ENCODE data around the gene TNRC6A.

The TNRC6A gene

DNA sequence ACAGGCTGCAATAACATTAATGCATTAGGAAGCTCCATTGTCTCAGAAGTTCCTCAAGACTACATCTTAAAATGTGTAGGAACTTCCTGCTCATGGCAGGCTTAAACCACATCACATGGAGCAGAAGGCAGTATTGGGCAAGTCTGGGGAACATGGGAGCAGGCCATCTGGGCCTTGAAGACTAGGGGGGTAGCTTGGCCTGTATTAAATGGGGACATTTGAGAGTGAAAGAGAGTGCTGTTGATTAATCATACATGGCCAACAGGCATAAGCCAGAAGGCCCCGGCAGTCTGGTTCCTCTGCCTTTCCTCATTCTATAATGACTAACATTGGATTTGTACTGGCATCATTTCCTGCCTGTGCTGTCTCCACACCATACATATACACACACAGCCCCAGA, 91.1 kb downstream of the TNRC6A start:
- H3K4me3 ChIP-seq (ENCODE audit: low read length) = no peak overlapping the region
- TF ChIP-seq CTCF (conservative IDR thresholded peaks at IDR 0.05; ENCODE audit: low read depth, low read length) = no peak
- no peak for DNase-seq (ENCODE audit: low read depth)

- H3K4me3 ChIP-seq (ENCODE audit: low read length) = no peak overlapping the region
- no peak for DNase-seq (ENCODE audit: low read depth)
- TF ChIP-seq CTCF (conservative IDR thresholded peaks at IDR 0.05; ENCODE audit: low read depth, low read length) = no peak
Observed at GRCh38 chr16:24821129-24821528, 91.7 kb downstream of the TNRC6A start.

GRCh38 chr16:24822542-24822941, 93.1 kb downstream of the TNRC6A start:
- no peak overlapping the region for H3K4me3 ChIP-seq (ENCODE audit: low read length)
- DNase-seq (ENCODE audit: low read depth) = no peak
- TF ChIP-seq CTCF (conservative IDR thresholded peaks at IDR 0.05; ENCODE audit: low read depth, low read length) = no peak

- no peak overlapping the region for H3K4me3 ChIP-seq (ENCODE audit: low read length)
- DNase-seq (ENCODE audit: low read depth) = no peak
- no peak for TF ChIP-seq CTCF (conservative IDR thresholded peaks at IDR 0.05; ENCODE audit: low read depth, low read length)
Observed at GRCh38 chr16:24822974-24823373, 93.5 kb downstream of the TNRC6A start.

DNA sequence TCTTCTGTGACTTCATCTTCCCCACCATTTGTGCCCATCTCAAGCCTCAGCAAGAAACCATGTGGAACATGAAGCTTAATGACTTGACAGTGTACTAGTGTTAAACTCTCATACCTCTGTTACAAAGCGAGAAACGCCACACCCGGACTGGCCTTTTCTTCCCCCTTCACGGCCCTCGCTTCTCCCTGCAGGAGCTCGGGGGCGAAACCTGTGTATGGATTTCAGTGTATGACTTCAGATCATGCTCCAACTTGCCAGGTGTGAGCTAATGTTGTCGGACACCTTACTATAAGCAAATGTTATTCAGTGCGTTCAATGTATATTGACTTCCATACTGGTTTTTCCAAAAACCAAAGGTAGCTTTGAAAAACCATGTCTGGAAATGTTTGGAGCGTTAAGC, 96.2 kb downstream of the TNRC6A start:
- TF ChIP-seq CTCF (conservative IDR thresholded peaks at IDR 0.05; ENCODE audit: low read depth, low read length) = no peak
- no peak overlapping the region for H3K4me3 ChIP-seq (ENCODE audit: low read length)
- DNase-seq (ENCODE audit: low read depth) = no peak

DNA sequence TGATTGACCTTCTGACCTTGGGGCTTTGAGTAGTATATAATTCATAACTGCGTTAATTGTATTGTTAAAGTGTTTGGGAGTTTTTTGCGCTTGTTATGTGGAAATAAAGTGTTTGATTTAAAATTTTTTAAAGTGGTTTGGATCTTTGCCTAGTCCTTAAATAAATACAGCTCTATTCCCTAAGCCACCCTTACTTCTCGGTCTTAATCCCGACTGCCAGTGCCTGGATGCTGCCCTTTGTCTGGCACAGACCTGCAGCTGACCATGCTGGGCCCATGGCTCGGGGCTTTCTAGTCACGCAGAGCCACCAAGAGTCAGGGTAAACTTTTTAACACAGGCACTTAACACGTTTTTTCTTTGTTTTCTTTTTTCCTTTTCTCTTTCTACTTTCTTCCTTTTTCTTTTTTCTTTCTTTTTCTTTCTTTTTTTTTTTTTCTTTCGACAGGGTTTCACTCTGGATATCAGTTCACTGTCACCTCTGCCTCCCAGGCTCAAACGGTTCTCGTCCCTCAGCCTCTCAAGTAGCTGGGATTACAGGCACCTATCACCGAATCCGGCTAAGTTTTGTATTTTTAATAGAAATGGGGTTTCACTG, 96.7 kb downstream of the TNRC6A start:
- peak; percentile 65 for DNase-seq (ENCODE audit: low read depth)
- TF ChIP-seq CTCF (conservative IDR thresholded peaks at IDR 0.05; ENCODE audit: low read depth, low read length) = no peak
- H3K4me3 ChIP-seq (ENCODE audit: low read length) = no peak overlapping the region

DNA sequence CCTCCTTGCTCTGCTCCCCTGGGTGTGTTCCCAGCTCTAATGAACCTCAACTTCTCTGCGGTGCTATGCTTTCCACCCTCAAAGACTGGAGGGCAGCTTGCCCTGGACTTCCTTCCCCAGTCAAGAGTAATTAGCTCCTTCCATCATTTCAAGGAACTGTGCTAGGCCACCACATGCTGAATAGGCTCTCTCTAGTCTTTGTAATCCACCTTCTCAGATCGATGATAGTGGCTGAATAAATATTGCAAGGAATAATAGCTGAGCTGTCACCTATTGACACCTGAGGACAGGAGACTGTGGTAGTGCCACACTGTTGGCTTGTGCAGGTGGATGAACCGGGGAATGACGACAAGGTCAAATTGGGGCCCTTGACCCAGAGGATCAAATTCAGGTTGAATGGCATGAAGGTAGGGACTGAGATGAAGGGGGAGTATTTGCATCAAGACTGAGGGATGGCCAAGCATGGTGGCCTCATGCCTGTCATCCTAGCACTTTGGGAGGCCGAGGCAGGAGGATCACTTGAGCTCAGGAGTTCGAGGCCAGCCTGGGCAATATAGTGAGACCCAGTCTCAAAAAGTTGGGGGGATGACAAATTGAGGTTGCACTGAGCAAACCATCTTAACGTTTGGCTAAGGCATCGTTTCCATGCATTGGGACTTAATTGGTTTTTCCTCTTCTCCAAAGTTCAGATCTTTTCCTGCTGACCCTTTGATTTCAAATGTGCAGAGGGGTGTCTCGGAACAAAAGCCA, 97.5 kb downstream of the TNRC6A start:
- TF ChIP-seq CTCF (conservative IDR thresholded peaks at IDR 0.05; ENCODE audit: low read depth, low read length) = no peak
- no peak for DNase-seq (ENCODE audit: low read depth)
- no peak overlapping the region for H3K4me3 ChIP-seq (ENCODE audit: low read length)

Data from retinal pigment epithelial cell (primary cell).